ENCODE data around the gene TM9SF1. TPM values are rescaled to one million over a fixed set of nuclear protein-coding genes. Genes with fewer than 3 reads are reported as not detected.
A peak's percentile ranks its signal among the peaks of the same experiment; 100 is the strongest.

Gene TM9SF1
- total RNA-seq, 1 experiment from 2014 or later = 68.0 TPM

- CTCF ChIA-PET = no interaction called here
- intact Hi-C loops (cut with micrococcal nuclease; ENCODE audit: unreplicated experiment) = no loop called here
- TF ChIP-seq, protein P1, sequence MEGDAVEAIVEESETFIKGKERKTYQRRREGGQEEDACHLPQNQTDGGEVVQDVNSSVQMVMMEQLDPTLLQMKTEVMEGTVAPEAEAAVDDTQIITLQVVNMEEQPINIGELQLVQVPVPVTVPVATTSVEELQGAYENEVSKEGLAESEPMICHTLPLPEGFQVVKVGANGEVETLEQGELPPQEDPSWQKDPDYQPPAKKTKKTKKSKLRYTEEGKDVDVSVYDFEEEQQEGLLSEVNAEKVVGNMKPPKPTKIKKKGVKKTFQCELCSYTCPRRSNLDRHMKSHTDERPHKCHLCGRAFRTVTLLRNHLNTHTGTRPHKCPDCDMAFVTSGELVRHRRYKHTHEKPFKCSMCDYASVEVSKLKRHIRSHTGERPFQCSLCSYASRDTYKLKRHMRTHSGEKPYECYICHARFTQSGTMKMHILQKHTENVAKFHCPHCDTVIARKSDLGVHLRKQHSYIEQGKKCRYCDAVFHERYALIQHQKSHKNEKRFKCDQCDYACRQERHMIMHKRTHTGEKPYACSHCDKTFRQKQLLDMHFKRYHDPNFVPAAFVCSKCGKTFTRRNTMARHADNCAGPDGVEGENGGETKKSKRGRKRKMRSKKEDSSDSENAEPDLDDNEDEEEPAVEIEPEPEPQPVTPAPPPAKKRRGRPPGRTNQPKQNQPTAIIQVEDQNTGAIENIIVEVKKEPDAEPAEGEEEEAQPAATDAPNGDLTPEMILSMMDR (IDR thresholded peaks at IDR 0.05; ENCODE audit: unreplicated experiment) = no peak
- H3K36me3 Mint-ChIP-seq (ENCODE audit: insufficient read depth, unreplicated experiment) = peaks cover 70% of the 10 kb centered on the region
- no peaks in the 10 kb centered on the region for H3K4me1 Mint-ChIP-seq (ENCODE audit: low read depth, unreplicated experiment)
- H3K27ac Mint-ChIP-seq (ENCODE audit: unreplicated experiment) = peak overlapping the region; percentile 31
- no TSS peak for BruUV-seq (replicated peaks)
- H3K4me3 Mint-ChIP-seq (ENCODE audit: low read depth, unreplicated experiment) = no peak overlapping the region
- DNase-seq = no peak
- H3K27me3 Mint-ChIP-seq (ENCODE audit: unreplicated experiment) = no peaks in the 10 kb centered on the region
- H3K9me3 Mint-ChIP-seq (ENCODE audit: low read depth, unreplicated experiment) = no peaks in the 10 kb centered on the region
Observed at GRCh38 chr14:24178399-24179178, 16.7 kb downstream of the TM9SF1 start.

GRCh38 chr14:24177891-24178290 is 17.4 kb downstream of the TM9SF1 start:
- no peak overlapping the region for H3K27ac Mint-ChIP-seq (ENCODE audit: unreplicated experiment)
- DNase-seq = no peak
- no peaks in the 10 kb centered on the region for H3K9me3 Mint-ChIP-seq (ENCODE audit: low read depth, unreplicated experiment)
- H3K4me3 Mint-ChIP-seq (ENCODE audit: low read depth, unreplicated experiment) = no peak overlapping the region
- TF ChIP-seq, protein P1 (IDR thresholded peaks at IDR 0.05; ENCODE audit: unreplicated experiment) = no peak
- intact Hi-C loops (cut with micrococcal nuclease; ENCODE audit: unreplicated experiment) = no loop called here
- no TSS peak for BruUV-seq (replicated peaks)
- no peaks in the 10 kb centered on the region for H3K4me1 Mint-ChIP-seq (ENCODE audit: low read depth, unreplicated experiment)
- H3K27me3 Mint-ChIP-seq (ENCODE audit: unreplicated experiment) = no peaks in the 10 kb centered on the region
- CTCF ChIA-PET = no interaction called here
- H3K36me3 Mint-ChIP-seq (ENCODE audit: insufficient read depth, unreplicated experiment) = peaks cover 67% of the 10 kb centered on the region

GRCh38 chr14:24177041-24177825 is 18.0 kb downstream of the TM9SF1 start:
- H3K36me3 Mint-ChIP-seq (ENCODE audit: insufficient read depth, unreplicated experiment) = peaks cover 63% of the 10 kb centered on the region

GRCh38 chr14:24176599-24176998 is 18.6 kb downstream of the TM9SF1 start:
- peaks cover 66% of the 10 kb centered on the region for H3K36me3 Mint-ChIP-seq (ENCODE audit: insufficient read depth, unreplicated experiment)
- no TSS peak for BruUV-seq (replicated peaks)
- intact Hi-C loops (cut with micrococcal nuclease; ENCODE audit: unreplicated experiment) = no loop called here
- H3K27me3 Mint-ChIP-seq (ENCODE audit: unreplicated experiment) = no peaks in the 10 kb centered on the region
- TF ChIP-seq, protein P1 (IDR thresholded peaks at IDR 0.05; ENCODE audit: unreplicated experiment) = no peak
- CTCF ChIA-PET = no interaction called here
- DNase-seq = no peak
- no peaks in the 10 kb centered on the region for H3K4me1 Mint-ChIP-seq (ENCODE audit: low read depth, unreplicated experiment)
- no peaks in the 10 kb centered on the region for H3K9me3 Mint-ChIP-seq (ENCODE audit: low read depth, unreplicated experiment)
- no peak overlapping the region for H3K4me3 Mint-ChIP-seq (ENCODE audit: low read depth, unreplicated experiment)
- no peak overlapping the region for H3K27ac Mint-ChIP-seq (ENCODE audit: unreplicated experiment)

More at GRCh38 chr14:24177041-24177825, 18.0 kb downstream of the TM9SF1 start:
- Mint-ChIP-seq H3K4me3 (ENCODE audit: low read depth, unreplicated experiment) (no peak overlapping the region), H3K27ac (ENCODE audit: unreplicated experiment) (no peak overlapping the region), H3K27me3 (ENCODE audit: unreplicated experiment) (no peaks in the 10 kb centered on the region), H3K4me1 (ENCODE audit: low read depth, unreplicated experiment) (no peaks in the 10 kb centered on the region), H3K9me3 (ENCODE audit: low read depth, unreplicated experiment) (no peaks in the 10 kb centered on the region)
- TF ChIP-seq, protein P1 (IDR thresholded peaks at IDR 0.05; ENCODE audit: unreplicated experiment) = no peak
- intact Hi-C loops (cut with micrococcal nuclease; ENCODE audit: unreplicated experiment) = no loop called here
- DNase-seq = no peak
- CTCF ChIA-PET = no interaction called here
- BruUV-seq (replicated peaks) = no TSS peak
